Measurements from ENCODE around the gene ARFRP1.
"Not testable (repeated sequence)": the region's sequence is repeated elsewhere in the genome, so short reads cannot be mapped to it uniquely, and the experiment has no call there.

ARFRP1 gene

DNA sequence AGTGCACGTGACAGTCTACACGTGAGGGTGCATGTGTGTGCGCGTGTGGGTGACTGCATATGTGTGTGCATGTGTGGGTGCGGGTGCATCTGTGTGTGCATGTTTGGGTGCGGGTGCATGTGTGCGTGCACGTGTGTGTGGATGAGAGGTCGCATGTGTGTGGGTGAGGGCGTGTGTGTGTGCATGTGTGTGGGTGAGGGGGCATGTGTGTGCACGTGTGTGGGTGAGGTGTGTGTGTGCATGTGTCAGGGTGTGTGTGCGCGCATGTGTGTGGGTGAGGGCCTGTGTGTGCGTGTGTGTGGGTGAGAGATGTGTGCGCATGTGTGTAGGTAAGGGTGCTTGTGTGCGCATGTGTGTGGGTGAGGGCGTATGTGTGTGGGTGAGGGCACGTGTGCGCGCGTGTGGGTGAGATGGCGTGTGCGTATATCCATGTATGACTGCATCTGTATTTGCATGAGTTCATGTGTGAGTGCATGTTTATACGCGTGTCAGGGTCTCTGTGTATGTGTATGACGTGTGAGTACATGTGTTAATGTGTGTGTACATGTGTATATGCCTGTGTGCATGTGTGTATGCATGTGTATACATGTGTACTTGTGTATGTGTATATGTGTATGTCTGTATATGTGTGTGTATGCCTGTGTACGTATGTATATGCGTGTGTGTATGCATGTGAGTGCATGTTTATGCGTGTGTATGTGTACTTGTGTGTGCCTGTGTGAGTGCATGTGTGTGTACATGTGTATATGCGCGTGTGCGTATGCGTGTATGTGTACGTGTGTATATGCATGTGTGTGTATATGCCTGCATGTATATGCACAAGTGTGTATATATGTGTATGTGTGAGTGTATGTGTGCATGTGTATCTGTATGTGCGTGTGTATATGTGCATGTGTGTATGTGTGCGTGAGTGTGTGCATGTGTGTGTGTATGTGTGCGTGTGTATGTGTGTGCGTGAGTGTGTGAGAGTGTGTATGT, 24.6 kb upstream of the ARFRP1 start:
- no peak for DNase-seq

GRCh38 chr20:63731410-63731809, 23.6 kb upstream of the ARFRP1 start:
- no peak for DNase-seq

DNA sequence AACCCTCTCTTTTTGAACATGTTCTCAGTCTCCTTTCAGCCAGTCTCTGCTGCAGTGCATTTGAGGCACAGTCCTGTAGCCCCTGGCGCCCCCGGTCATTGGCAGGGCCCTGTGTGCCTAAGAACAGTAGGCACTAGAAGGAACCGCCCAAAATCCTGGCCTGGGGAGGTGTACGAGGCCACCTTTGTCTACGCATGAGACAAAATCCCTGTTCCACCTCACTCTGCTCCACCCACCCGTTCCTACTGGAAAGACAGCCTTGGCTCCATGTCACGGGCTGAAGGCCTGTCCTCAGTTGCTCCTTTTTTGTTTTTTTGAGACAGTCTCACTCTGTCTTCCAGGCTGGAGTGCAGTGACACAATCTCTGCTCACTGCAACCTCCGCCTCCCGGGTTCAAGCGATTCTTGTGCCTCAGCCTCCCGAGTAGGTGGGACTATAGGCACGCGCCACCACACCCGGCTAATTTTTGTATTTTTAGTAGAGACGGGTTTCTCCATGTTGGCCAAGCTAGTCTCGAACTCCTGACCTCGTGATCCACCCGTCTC, 22.5 kb upstream of the ARFRP1 start:
- DNase-seq, result not testable (repeated sequence)

GRCh38 chr20:63722967-63723622, 15.3 kb upstream of the ARFRP1 start:
- not testable (repeated sequence) for DNase-seq

DNA sequence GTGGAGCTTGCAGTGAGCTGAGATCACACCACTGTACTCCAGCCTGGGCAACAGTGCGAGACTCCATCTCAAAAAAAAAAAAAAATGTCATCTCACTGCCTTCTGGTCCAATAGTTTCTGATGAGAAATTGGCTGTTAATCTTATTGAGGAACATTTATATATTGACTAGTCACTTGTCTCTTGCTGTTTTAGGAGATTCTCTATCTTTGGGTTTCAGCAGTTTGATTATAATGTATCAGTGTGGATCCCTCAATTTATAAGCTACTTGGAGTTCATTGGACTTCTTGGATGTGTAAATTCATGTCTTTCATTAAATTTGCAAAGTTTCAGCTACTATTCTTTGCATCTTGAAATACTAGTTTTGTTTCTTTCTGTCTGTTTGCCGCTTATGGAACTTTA, 11.2 kb upstream of the ARFRP1 start:
- no peak for DNase-seq

DNA sequence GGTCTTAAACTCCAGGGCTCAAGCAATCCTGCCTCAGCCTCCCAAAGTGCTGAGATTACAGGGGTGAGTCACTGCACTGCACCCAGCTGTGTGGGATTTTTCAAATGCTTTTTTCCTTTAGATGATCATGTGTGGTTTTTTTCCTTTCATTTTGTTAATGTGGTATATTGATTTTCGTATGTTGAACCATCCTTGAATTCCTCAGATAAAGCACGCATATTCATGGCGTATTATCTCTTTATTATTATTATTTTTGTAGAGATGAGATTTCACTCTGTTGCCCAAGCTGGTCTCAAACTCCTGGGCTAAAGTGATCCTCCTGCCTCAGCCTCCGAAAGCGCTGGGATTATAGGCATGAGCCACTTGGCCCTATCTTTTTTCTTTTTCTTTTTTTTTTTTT, 7.1 kb upstream of the ARFRP1 start:
- DNase-seq, result no peak

GRCh38 chr20:63712191-63712590, 4.4 kb upstream of the ARFRP1 start:
- no peak for DNase-seq

DNA sequence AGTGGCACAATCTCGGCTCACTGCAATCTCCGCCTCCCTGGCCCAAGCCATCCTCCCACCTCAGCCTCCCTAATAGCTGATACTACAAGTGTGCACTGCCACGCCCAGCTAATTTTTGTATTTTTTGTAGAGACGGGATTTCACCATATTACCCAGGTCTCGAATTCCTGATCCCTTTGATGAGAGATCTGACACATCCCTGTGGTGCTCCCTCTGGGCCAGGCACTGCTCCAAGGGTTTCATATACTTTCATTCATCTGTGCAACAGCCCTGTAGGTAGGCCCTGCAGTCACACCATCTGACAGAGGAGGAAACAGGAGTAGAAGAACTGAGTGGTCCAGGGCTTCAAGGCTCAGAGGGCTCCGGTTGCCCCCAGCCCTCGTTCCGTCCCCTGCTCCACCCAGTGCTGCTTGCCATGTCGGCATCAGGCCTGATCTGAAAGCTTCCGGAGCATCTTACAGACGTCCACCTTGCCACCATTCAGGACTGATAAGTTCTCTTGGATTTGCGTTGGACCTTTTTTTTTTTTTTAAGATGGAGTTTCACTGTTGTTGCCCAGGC, 3.4 kb upstream of the ARFRP1 start:
- DNase-seq, result no peak

- DNase-seq, result no peak
Observed at GRCh38 chr20:63709149-63709527, 1.4 kb upstream of the ARFRP1 start.

DNA sequence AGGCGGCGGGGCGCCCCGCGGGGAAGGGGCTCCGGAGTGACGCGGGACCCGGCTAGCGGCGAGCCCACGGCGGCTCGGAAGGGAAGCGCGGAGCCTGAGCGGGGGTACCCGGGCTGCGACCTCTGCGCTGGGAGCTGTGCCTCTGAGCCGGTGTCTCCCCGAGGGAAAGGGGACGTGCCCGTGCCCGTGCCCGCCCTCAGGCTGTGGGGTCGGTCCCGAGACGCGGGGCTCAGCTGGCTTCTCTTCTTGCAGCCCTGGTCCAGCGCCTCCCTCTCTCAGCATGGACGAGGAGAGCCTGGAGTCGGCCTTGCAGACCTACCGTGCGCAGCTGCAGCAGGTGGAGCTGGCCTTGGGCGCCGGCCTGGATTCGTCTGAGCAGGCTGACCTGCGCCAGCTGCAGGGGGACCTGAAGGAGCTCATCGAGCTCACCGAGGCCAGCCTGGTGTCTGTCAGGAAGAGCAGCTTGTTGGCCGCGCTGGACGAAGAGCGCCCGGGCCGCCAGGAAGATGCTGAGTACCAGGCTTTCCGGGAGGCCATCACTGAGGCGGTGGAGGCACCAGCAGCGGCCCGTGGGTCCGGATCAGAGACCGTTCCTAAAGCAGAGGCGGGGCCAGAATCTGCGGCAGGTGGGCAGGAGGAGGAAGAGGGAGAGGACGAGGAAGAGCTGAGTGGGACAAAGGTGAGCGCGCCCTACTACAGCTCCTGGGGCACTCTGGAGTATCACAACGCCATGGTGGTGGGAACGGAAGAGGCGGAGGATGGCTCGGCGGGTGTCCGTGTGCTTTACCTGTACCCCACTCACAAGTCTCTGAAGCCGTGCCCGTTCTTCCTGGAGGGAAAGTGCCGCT, 749 bp upstream of the ARFRP1 start:
- DNase-seq, result no peak

- DNase-seq, result peak; percentile 66 to 76
Observed at GRCh38 chr20:63706852-63707557, 771 bp downstream of the ARFRP1 start.

DNA sequence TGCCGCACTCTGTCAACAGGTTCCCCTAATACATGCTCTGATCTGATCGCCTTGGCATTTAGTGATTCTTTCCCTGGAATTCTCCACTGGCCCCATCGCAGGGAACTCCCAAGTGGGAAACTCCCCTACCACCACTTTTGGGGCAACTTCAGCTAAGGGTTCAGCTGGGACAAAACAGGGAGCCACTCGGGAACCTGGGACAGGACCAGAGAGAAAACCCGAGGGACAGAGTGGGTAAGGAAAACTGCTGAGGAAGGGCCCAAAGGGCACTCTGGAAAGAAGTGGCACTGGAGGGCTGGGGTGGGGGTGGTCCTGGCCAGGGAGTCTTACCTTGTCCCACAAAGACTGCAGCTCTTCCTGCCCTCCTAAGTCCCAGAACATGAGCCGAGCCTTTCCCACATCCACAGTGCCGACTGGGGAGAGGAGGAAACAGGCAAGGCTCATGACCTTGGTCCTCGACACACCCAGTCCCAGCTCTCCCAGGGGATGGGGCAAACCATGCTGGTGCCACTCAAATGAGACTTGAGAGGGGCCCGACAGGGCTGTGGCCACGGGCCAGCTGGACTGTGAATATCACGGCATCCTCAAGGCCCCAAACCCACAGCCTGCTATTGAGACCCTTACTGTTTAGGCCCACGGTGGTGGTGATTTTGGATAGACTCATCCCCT, 1.6 kb downstream of the ARFRP1 start:
- DNase-seq, result no peak

DNA sequence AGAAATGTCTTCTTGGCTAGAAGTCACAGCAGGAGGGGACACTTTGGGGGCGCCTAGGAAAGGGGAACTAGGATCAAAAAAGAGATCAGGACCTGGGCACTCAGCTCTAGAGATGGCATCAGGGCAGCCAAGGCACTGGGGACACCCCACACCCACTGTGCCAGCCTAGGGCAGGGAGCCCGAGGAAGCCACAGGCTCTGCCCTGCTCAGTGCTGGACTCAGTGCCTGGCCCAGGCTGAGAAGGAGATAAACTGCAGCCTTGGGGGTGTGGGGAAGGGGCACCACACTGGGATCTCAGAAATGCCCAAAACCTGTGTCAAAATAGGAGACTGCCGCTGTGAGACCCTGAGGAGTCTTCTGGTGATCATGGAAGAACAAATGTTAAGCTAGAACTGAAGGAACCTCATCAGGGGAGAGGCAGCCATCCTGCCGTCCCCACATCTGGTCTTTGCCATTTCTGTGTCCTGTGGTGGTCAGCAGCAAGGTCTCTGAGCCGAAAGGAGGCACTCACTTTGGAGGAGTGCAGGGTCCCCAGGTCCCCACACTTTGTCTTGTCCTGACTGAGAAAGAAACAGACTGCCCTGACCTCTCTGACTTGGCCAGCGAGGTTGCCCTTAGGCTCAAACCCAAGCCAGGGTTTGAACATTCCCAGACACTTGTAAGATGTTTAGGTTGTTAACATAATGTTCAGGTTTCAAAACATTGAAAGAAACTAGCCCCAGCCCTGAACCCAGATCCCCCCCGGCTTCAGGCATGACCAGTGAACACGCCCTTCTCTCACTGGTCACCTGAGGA, 2.3 kb downstream of the ARFRP1 start:
- no peak for DNase-seq

- no peak for DNase-seq
Observed at GRCh38 chr20:63704749-63705117, 3.0 kb downstream of the ARFRP1 start.

GRCh38 chr20:63703976-63704748, 3.6 kb downstream of the ARFRP1 start:
- no peak for DNase-seq

DNA sequence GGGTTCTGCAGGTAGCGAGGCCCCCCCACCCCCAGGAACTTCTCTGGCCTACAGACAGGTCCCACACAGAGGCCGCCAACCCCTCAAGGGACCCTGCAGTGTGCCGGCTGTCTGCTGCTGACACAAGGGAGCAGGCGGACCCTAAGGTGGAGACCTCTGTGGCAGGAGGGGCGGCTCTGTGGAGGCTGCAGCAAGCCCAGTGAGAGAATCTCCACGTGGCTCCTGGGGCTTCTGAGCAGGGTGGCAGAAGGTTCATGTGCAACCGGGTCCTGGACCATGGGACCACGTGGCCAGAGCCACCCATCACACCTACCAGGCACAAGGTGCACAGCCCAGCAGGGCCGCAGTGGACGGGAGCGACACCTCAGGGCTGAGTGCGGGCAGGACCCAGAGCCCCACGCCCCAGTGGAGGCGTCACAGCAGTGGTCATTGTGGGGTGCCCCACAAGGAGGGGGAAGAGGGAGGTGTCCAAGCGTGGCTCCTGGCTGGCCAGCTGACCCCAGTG, 4.3 kb downstream of the ARFRP1 start:
- DNase-seq, result no peak

GRCh38 chr20:63702751-63703470, 4.9 kb downstream of the ARFRP1 start:
- DNase-seq, result no peak

DNA sequence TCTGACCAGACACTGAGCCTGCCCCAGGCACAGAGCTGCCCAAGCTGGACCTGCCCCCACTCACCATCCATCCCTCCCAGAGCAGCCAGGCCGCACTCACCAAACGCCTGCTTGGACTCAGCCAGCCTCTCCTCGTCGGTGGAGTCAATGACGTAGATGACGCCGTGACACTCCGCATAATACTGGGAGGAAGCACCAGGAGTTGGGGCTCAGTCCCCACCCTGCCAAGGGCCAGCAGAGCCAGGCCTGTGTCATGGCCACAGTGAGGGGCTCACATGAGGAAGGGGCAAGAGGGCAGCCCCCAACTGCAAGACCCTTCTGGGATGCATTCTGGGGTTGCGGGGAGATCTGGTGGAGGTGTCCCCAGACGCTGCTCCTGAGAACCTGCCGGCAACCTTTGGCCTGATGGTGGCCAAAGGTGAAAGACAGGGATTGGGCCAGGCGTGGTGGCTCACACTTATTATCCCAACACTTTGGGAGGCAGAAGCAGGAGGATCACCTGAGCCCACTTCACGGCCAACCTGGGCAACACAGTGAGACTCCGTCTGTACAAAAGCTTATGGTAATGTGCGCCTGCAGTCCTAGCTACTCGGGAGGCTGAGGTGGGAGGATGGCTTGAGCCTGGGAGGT, 5.6 kb downstream of the ARFRP1 start:
- no peak for DNase-seq
